Kidney epithelial cell (primary cell): ENCODE results near the gene SLC35E1. TPM values are rescaled to one million over a fixed set of nuclear protein-coding genes. Genes with fewer than 3 reads are reported as not detected.

ENCODE experiments used
- DNase-seq: peaks from one replicate; pipeline ENCODE4 v3.0.0-alpha.2; 2010; ENCODE audit warnings: low read depth
- H3K27me3 ChIP-seq: 2 replicates; pipeline ENCODE4 v1.6.0; 2011; ENCODE audit warnings: low read length; ENCODE audit not compliant: control insufficient read depth, insufficient read depth
- H3K36me3 ChIP-seq: 2 replicates; pipeline ENCODE4 v1.5.1; 2011; ENCODE audit warnings: low read length; ENCODE audit not compliant: control insufficient read depth, insufficient read depth
- H3K4me3 ChIP-seq: 2 replicates; pipeline ENCODE4 v1.5.1; 2011; ENCODE audit warnings: low read depth, mild to moderate bottlenecking, control low read depth, low read length
- CTCF ChIP-seq: IDR thresholded peaks from 2 replicates; pipeline ENCODE4 v1.5.1; 2011; ENCODE audit warnings: mild to moderate bottlenecking, moderate library complexity, low read length, control low read depth, inconsistent platforms; ENCODE audit not compliant: insufficient read depth, poor library complexity, severe bottlenecking
- total RNA-seq: library from RNA; depleted of rRNA; stranded (reverse); fragments of >200 nt; gene quantifications from 2 replicates; pipeline ENCODE4 v1.2.3, GENCODE V29; 2015

Gene SLC35E1
- total RNA-seq, 1 donor from 2014 or later: 60.9 TPM

- Histone ChIP-seq H3K27me3 (no peaks in the 10 kb centered on the region), H3K4me3 (no peak overlapping the region), H3K36me3 (peaks cover 6% of the 10 kb centered on the region)
- no peak for DNase-seq
- no peak for TF ChIP-seq CTCF
Observed at GRCh38 chr19:16521715-16522289, 50.4 kb downstream of the SLC35E1 start.

- TF ChIP-seq CTCF: no peak
- Histone ChIP-seq H3K36me3 (peaks cover 6% of the 10 kb centered on the region), H3K4me3 (no peak overlapping the region), H3K27me3 (no peaks in the 10 kb centered on the region)
- DNase-seq: no peak
Observed at GRCh38 chr19:16520986-16521624, 51.1 kb downstream of the SLC35E1 start.

DNA sequence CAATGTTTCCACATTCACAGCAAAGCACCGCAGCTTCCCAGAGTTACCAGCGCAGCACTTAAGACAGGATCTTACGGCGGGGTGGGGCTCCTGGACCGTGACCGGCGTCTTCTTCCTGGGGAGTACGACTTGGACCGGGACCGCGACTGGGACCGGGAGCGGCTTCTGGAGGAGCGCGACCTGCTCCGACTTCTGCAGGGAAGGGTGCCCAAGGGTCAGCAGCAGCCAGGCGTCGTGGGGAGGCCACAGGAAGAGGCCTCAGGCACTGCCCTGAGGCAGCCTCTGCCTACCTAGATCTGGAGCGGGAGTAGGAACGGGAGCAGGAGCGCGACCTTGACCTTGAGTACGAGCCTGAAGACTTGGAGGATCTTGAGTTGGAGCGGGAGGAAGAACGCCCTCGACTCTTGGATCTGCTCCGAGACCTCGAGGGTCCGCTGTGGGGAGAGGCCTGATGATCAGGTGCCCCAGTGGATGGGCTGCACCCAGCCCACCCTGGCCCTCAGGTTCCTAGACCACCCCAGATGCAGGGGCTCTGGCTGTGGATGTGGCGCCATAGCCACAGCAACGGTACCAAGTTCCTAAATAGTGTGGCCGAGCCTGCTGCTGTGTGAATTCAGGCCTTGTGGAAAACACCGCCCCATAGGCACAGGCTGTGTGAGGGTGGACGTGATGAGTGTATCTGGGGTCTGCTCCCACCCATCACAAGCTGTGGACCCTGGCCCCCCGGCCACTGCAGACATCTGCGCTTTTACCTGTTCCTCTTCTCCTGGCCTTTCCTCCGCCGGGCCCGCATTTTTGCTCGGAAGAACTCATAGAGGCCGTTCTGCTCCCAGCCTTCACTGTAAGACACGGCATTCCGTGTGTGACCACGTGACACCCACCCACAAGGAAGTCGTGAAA is 51.9 kb downstream of the SLC35E1 start:
- Histone ChIP-seq H3K4me3 (no peak overlapping the region), H3K27me3 (no peaks in the 10 kb centered on the region), H3K36me3 (peaks cover 6% of the 10 kb centered on the region)
- no peak for DNase-seq
- TF ChIP-seq CTCF: no peak

- TF ChIP-seq CTCF: no peak
- peaks cover 5% of the 10 kb centered on the region for H3K36me3 ChIP-seq
- H3K27me3 ChIP-seq: no peaks in the 10 kb centered on the region
- DNase-seq: no peak
- H3K4me3 ChIP-seq: no peak overlapping the region
Observed at GRCh38 chr19:16519230-16519687, 53.0 kb downstream of the SLC35E1 start.

GRCh38 chr19:16518483-16519229 is 53.6 kb downstream of the SLC35E1 start:
- Histone ChIP-seq H3K4me3 (no peak overlapping the region), H3K27me3 (no peaks in the 10 kb centered on the region), H3K36me3 (peaks cover 5% of the 10 kb centered on the region)
- DNase-seq: no peak
- TF ChIP-seq CTCF: no peak
